Measurements from ENCODE around the gene CIDEA. TPM values are rescaled to one million over a fixed set of nuclear protein-coding genes. Genes with fewer than 3 reads are reported as not detected.

The CIDEA gene
- total RNA-seq, 1 donor from 2014 or later = not detected

DNA sequence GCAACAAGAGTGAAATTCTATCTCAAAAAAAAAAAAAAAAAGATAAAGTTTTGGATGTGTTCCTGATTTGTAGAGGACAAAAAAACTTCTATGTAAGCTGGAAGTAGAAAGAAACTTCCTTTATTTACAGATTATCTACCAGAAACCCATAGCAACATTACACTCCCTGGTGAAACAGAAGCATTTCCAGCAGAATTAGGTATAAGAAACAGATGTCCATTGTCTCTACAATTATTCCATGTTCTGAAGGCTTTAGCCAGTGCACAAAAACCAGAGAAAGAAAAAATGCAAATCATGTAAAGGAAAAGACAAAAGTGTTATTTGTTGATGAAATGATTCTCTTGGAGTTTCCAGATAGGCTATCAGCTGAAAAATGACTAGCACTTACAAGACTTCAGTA is 58.8 kb downstream of the CIDEA start:
- H3K27ac ChIP-seq = no peak overlapping the region
- no peak overlapping the region for H3K4me3 ChIP-seq
- ATAC-seq (no peak), DNase-seq (no peak)
- H3K9me3 ChIP-seq = no peaks in the 10 kb centered on the region
- H3K4me1 ChIP-seq = peaks cover 24% of the 10 kb centered on the region
- peaks cover 49% of the 10 kb centered on the region for H3K36me3 ChIP-seq
- TF ChIP-seq, protein P1, sequence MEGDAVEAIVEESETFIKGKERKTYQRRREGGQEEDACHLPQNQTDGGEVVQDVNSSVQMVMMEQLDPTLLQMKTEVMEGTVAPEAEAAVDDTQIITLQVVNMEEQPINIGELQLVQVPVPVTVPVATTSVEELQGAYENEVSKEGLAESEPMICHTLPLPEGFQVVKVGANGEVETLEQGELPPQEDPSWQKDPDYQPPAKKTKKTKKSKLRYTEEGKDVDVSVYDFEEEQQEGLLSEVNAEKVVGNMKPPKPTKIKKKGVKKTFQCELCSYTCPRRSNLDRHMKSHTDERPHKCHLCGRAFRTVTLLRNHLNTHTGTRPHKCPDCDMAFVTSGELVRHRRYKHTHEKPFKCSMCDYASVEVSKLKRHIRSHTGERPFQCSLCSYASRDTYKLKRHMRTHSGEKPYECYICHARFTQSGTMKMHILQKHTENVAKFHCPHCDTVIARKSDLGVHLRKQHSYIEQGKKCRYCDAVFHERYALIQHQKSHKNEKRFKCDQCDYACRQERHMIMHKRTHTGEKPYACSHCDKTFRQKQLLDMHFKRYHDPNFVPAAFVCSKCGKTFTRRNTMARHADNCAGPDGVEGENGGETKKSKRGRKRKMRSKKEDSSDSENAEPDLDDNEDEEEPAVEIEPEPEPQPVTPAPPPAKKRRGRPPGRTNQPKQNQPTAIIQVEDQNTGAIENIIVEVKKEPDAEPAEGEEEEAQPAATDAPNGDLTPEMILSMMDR (IDR thresholded peaks at IDR 0.05) = no peak
- no peaks in the 10 kb centered on the region for H3K27me3 ChIP-seq
- intact Hi-C loops (cut with DNase I) = no loop called here

DNA sequence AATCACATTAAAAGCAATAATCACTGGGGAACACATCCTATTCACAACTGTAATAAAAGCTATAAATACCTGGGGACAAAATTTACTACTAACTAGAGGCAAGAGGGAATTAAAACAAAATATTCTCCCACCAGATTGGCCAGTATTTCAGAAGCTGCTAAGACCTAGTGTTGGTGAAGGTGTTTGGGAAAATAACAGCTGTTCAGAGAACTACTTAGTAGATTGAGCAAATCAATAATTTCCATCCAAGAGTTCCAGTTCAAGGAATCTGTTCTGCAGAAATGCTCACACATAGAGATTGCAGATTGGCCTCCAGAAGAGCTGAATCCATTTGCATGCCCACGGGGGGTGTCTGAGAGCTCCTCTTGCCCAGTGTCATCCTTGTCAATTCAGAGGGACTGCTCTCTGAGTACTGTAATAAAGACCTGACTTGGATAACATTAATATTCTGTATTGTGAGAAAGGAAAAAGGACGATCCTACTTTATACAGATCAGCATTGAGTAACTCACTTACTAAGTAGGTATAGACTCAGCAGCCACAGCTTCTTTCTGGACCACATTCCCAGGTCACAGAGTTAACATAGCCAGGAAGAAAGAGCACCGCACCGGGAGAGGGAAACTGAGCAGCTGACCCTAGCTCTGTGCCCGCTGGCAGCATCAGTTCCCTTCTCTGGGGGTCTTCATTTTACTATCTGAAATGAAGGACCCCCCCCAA is 59.5 kb downstream of the CIDEA start:
- ATAC-seq (no peak), DNase-seq (no peak)
- H3K36me3 ChIP-seq = peaks cover 49% of the 10 kb centered on the region
- TF ChIP-seq, protein P1 (IDR thresholded peaks at IDR 0.05) = no peak
- H3K27ac ChIP-seq = no peak overlapping the region
- intact Hi-C loops (cut with DNase I) = no loop called here
- H3K4me1 ChIP-seq = peaks cover 29% of the 10 kb centered on the region
- H3K27me3 ChIP-seq = no peaks in the 10 kb centered on the region
- H3K4me3 ChIP-seq = no peak overlapping the region
- no peaks in the 10 kb centered on the region for H3K9me3 ChIP-seq

DNA sequence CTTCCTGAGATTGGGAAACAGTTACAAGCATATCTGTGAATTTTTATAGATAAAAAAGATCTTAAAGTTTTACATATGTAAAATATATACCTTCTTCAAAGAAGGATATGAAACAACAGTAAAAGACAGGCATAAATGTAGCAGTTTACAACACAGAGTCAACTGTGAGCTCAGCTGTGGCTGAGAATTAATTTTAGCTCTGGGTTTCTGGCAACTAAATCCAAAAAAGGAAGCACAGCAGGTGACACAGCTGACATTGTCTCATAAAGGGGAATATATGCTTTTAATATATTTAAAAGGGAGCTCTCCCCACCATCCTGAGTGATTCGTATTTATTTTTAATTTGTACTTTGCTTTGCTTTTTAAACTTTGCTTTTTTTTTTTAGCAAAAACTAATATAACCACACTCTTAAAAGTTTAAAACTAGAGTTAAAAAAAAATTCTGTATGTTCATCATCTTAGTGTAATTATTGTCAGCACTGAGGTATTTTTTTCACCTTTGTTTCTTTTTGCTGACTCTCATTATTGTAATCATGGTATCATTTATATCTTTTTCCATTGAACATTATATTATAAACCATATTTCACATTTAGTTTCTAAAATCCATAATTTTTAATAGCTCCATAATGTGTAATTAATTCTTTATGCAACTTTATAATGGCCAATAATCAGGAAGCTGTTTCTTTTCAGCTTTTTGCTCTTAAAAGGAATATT is 60.6 kb downstream of the CIDEA start:
- ATAC-seq = no peak
- peaks cover 25% of the 10 kb centered on the region for H3K4me1 ChIP-seq
- H3K36me3 ChIP-seq = peaks cover 53% of the 10 kb centered on the region
- no peak overlapping the region for H3K27ac ChIP-seq
- intact Hi-C loops (cut with DNase I) = no loop called here
- no peaks in the 10 kb centered on the region for H3K9me3 ChIP-seq
- TF ChIP-seq, protein P1 (IDR thresholded peaks at IDR 0.05) = no peak
- H3K4me3 ChIP-seq = no peak overlapping the region
- no peak for DNase-seq
- H3K27me3 ChIP-seq = no peaks in the 10 kb centered on the region

DNA sequence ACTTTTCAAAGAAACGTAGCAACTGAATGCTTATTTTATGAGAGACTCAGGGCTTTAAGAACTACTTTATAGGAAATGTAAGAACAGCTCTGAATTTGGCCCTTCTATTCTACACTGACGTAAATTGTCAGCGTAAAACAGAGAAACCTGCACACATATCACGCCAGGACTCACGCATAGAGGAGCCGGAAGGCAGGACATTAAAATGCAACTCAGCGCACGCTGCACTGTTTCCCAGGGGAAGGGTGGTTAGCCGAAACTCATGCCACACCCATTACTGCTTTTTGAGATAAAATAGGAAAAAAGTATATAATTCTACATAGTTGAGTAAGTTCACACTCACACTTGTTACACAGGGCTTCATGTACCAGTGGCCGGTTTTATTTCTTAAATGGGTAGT is 61.3 kb downstream of the CIDEA start:
- DNase-seq = no peak
- Histone ChIP-seq H3K4me1 (peaks cover 23% of the 10 kb centered on the region), H3K36me3 (peaks cover 58% of the 10 kb centered on the region), H3K4me3 (no peak overlapping the region), H3K27me3 (no peaks in the 10 kb centered on the region), H3K27ac (no peak overlapping the region), H3K9me3 (no peaks in the 10 kb centered on the region)
- TF ChIP-seq, protein P1 (IDR thresholded peaks at IDR 0.05) = no peak
- ATAC-seq = no peak
- intact Hi-C loops (cut with DNase I) = no loop called here

DNA sequence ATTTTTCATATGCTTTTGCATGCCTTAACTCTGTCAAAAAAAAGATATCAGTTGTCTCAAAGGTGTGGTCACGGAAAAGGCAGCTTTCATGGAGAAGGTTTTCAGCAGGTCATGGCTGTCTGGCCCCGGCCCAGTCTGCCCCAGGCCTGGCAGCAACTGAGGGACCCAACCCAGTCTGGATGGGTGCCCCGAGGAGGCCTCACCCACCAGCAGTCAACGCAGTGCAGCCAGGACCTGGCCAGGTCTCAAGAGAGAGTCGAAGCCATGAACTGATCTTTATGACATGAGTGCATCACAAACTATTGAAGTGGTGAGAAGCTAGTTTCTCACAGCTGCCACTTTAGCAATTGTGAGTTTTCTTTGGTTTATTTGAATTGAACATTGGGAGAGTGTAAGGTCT is 61.8 kb downstream of the CIDEA start:
- intact Hi-C loops (cut with DNase I) = no loop called here
- H3K4me1 ChIP-seq = peaks cover 20% of the 10 kb centered on the region
- no peak overlapping the region for H3K4me3 ChIP-seq

More for the DNA sequence above, 61.8 kb downstream of the CIDEA start:
- H3K9me3 ChIP-seq = no peaks in the 10 kb centered on the region
- TF ChIP-seq, protein P1 (IDR thresholded peaks at IDR 0.05) = no peak
- no peak overlapping the region for H3K27ac ChIP-seq
- ATAC-seq = peak; percentile 33
- no peaks in the 10 kb centered on the region for H3K27me3 ChIP-seq
- H3K36me3 ChIP-seq = peaks cover 58% of the 10 kb centered on the region
- peak; percentile 38 for DNase-seq
